HG03354 (cell line): ENCODE data around the gene SLC12A7.

ENCODE experiments used
- ATAC-seq: cut with Tn5 transposase; IDR thresholded peaks from one replicate; pipeline ENCODE4 v1.9.1; 2021; ENCODE audit warnings: mild to moderate bottlenecking; ENCODE audit not compliant: unreplicated experiment, poor library complexity, severe bottlenecking

Gene SLC12A7

DNA sequence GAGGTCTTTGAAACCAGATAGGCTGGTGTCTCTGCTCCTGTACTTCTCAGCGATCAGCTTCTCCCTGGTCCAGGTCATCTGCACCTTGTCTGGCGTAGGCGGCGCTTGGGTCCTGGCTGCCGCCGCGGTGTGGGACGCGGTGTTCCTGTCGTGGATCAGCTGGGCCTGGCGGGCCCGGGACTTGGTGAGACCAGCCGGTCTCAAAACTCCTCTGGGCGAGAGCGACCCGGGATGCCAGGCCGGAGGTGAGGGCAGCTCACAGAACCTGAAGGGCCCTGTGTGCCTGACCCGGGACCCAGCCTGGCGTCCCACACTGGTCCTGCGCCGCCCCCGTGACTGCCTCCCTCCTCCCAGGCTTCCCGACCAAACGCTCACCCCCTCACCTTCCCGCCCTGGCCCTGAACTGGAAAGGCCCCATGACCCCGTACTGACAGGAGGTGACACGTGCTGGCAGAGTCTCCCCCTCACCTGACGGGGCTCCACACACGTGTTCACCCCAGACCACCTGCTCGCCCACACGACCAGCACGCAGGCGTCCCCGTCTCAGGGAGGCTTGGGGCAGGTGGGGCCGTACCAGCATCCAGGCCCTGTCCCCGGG is 54.3 kb downstream of the SLC12A7 start:
- no peak for ATAC-seq

DNA sequence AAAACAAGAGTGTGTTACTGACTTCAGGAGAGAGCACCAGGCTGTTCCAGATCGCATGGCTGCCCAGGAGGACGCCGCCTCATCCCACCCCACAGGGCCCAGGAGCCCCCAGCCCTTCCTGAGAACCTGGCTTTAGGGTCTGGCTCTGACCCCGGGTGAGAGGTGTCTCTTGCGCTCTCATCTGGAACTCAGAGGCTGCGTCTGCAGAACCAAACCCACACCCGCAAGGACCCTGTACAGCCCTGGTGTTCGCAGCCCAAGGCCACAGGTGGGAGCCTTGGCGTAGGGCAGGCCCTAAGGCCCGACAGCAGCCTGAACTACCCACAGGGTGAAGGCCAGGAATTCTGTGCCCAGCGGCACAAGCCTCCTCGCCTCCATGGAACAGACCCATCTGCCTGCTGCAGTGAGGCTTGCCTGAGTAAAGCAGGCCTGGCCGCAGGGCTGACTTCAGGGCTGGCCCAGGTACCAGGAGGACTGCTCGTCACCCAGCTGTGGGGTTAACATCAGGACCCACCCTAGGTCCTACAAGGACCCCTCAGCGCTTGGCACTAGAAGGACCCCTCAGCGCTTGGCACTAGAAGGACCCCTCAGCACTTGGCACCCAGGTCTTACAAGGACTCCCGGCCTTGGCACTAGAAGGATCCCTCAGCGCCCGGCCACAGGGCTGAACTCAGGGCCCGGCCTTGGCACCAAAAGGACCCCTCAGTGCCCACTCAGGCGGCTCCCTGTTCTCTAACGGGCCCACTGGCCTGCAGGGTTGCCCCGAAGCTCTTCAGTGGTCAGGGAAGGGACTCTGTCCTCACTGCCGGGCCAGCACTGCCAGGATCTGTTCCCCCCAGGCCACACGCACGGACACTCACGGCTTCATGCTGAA is 55.0 kb downstream of the SLC12A7 start:
- ATAC-seq = no peak

DNA sequence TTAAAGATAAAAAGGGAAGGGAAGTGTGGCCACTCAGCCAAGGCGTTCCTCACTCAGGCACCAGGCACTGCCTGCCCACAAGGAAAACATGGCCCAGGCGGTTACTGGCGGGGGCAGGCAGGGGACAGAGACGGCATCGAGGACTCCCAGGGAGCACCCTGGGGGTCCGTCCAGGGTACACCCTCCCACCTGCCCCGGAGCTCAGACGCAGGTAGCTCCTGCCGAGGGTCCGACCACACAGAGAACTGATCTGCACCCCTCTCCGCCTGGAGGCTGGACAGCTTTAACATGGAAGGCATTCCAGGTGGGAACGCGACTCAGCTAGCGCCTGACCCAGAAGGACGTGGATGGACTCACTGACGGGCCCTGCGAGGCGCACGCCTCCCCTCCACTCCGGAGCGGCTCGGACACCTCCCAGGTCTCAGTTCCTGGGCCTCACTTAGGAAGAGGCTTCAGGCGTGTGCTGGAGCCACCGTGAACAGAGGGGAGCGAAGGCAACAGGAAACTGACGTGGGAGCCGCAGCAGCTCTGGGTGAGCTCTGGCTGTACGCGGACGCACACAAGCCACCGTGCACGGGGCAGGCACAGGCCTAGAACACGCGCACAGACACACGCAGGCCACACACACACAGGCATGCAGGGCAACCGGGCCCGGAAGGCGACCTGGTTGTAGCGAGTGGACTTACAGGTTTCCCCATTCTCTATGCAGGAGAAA is 55.8 kb downstream of the SLC12A7 start:
- no peak for ATAC-seq

DNA sequence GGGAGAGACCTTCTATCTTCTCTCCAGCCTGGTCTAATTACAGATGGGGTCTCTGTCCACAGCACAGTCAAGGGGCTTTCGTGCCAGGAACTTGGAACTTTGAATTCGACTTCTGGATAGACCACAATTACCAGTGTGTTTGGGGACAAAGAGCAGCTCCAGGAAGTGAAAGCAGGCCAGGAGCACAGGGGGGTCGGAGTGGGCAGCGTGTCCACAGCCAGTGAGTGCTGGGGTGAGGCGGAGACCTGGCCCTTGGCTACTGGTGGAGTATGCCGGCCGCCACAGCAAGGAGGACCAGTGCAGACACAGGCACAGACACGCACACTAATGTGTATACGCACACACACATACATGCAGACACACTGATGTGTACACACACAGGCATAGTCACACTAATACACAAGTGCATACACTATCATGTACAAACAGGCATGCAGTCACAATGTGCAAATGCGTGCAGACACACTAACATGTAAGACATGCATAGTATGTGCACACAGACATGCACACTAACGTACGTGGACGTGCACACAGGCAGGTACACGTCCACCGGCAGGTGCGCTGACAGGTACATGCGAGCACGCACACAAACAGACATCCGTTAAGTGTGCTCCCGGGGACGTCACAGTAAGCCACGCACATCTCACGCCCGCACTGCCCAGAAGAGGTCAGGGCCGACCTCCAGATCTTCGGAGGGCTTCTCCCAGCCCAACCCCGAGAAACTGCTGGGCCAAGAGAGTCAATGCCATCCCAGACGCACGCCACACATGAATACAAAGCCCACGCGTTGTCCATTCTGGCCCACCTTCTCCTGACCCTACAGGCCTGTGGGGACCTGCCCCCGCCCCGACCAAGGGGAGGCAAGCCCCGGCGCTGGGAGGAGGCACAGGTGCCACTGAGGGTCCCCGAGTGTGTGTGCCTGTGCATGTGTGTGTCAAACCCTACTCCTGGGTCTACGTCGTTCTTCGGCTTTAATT is 56.8 kb downstream of the SLC12A7 start:
- no peak for ATAC-seq

GRCh38 chr5:1054018-1054798 is 57.7 kb downstream of the SLC12A7 start:
- no peak for ATAC-seq

- ATAC-seq = no peak
Measured at GRCh38 chr5:1053391-1054017, 58.4 kb downstream of the SLC12A7 start.

DNA sequence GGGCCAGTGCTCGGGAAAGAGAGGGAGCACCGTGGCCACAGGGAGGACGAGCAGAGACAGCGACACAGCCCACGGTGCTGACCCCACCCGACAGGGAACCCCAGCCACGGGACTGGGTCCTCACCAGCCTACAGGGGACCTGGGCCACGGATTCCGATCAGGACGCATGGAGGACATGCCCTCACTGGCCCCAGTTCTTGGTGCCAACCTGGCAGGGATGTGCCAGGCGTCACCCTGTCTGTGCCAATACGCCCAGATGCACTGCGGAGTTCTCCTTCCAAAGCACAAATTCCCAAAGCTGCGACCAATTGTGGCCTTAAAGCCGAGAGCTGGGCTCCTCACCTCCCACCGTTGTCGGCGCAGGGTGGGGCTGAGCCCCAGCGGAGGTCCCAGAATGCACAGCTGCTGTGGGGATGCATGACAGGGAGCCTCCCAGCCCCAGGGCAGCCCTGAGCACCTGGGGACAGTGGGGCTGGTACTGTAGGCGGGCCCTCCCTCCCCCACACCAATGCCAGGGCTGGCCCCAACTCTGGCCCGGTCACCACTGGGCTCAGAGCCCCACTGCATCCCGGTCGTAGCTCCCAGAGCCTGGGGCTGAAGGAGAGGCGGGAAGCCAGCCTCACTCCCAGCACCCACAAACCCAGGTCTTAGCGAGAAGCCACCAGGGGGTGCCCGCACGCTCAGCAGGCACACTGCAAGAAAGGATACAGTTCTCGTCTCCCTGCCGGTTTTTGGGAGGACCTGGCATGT is 59.0 kb downstream of the SLC12A7 start:
- no peak for ATAC-seq

GRCh38 chr5:1052076-1052475 is 59.8 kb downstream of the SLC12A7 start:
- no peak for ATAC-seq

DNA sequence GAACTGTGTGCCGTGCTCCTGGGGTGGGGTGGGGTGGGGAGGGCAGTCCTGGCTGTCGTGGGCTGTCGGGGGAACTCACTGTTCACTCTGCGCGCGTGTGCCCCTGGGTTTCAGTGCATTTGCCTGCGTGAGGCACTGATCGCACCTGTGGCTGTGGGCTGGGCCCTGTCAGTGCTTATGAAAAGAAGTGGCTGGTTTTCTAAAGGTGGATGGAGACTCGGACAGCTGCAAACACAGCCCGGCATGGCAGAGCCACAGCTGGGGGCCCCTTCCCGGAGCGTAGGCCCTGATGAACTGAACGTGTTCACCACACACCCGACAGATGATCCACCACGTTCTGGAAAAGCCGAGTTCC is 60.5 kb downstream of the SLC12A7 start:
- no peak for ATAC-seq

DNA sequence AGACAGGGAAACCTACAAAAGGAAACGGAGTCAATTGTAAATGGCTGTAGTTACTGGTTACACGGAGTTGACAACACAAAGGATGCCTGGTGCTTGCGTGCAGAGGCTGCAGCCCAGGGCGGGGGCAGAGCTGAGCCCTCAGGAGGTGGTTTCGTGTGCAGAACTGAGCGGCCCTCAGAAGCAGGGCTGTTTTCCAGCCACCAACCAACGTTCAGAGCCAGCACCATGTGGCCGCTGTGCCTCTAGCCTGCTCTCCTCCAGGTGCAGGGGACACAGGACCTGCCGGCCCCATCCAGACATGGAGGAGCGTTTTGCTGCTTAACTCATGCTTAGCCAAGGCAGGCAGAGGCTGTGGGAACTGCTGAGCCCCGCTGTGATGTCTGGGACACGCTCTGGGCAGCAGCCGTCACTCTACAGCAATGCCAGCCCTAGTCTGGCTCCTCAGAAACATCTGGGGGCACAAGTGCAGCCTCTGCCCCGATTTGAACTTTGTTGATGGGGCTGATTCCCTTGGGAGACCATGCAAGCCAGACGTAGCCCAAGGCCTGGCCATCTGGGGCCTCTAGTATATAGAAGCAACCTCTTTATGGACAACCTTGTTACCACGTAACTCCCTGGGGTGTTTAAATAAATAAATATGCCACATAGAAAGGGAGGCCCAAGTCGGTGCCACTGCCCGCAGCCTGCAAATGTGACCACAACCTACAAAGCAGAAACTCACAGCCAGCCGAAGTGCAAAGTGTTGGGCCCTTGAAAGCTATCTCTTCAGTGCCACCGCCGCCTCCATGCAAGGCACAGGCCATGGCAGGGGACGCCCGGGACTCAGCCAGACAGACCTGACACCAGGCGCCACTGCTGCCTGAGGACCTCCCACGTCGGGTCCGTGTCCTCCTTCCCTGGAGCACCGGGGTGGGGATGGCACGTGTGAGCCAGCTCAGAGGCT is 61.2 kb downstream of the SLC12A7 start:
- ATAC-seq = no peak

DNA sequence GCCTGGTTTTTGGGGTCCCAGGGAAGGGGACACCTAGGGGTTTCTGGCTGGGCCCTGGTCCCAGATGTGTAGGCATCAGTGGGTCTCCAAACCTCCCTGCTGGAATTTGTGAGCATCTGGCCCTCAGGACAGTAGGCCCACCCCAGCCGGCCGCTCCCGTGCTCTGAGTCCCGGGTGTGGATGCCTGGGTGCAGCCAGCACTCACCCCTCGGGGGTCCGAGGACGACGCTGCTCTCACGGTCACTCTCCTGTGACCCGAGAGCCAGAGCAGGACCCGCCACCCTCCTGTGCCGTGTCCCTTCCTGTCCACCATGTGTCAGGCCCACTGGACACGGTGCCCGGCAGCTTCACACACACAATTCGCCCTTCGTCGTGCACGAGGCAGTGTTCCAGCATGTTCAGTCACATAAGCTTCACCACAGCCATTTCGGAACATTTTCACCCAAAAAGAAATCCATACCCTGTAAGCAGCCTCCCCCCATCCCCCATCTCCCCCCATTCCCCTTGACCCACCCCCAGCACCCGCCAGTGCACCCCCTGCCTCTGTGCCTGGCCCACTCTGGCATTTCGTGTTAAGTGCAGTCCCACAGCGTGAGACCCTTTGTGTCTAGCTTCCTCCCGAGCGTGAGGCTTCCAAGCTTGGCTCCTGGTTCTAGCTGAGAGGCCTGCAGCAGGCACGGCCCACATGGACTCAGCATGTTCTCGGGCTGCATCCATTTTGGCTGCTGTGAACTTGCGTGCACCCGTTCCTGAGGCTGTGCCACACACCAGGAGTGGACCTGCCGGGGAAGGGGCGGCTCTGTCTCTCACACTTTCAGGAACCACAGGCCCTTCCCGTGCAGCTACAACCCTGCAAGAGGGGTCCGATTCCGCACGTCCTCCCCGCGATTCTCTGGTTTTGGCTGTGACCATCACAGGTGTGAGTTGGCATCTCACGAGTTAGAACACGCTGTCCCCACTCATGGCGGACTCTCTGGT is 62.7 kb downstream of the SLC12A7 start:
- ATAC-seq = no peak

GRCh38 chr5:1048162-1048721 is 63.6 kb downstream of the SLC12A7 start:
- ATAC-seq = no peak

DNA sequence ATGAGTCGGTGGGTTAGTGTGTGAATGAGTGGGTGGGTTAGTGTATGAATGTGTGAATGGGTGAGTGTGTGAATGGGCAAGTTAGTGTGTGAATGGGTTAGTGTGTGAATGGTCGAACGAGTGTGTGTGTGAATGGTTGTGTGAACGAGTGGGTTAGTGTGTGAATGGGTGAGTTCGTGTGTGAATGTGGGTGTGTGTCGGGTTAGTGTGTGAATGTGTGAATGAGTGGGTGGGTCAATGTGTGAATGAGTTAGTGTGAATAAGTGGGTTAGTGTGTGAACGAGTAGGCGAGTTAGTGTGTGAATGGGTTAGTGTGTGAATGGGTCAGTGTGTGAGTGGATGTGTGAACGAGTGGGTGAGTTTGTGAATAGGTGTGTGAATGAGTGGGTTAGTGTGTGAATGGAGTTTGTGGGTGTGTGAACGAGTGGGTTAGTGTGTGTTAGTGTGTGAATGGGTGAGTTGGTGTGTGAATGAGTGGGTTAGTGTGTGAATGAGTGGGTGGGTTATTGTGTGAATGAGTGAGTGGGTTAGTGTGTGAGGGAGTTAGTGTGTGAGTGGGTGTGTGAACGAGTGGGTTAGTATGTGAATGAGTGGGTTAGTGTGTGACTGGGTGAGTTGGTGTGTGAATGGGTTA is 64.4 kb downstream of the SLC12A7 start:
- no peak for ATAC-seq

DNA sequence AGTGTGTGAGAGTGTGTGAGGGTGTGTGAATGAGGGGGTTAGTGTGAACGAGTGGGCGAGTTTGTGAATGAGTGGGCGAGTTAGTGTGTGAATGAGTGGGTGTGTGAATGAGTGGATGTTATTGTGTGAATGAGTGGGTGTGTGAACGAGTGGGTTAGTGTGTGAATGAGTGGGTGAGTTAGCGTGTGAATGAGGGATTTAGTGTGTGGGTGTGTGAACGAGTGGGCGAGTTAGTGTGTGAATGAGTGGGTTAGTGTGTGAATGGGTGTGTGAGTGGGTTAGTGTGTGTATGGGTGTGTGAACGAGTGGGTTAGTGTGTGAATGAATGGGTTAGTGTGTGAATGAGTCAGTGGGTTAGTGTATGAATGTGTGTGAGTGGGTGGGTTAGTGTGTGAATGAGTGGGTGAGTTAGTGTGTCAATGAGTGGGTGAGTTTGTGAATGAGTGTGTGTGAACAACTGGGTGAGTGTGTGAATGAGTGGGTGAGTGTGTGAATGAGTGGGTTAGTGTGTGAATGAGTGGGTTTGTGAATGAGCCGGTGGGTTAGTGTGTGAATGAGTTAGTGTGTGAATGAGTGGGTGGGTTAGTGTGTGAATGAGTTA is 65.8 kb downstream of the SLC12A7 start:
- ATAC-seq = no peak

DNA sequence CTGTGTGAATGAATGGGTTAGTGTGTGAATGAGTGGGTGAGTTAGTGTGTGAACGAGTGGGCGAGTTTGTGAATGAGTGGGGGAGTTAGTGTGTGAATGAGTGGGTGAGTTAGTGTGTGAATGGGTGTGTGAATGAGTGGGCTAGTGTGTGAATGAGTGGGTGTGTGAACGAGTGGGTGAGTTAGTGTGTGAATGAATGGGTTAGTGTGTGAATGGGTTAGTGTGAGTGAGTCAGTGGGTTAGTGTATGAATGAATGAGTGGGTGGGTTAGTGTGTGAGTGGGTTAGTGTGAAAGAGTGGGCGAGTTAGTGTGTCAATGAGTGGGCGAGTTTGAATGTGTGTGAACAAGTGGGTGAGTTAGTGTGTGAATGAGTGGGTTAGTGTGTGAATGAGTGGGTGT is 67.7 kb downstream of the SLC12A7 start:
- no peak for ATAC-seq
